Cardiac fibroblast (primary cell): Measurements from ENCODE around the gene TCF12.

Source experiments
- DNase-seq, 2 donors: peaks; one replicate each; pipeline versions ENCODE4 v3.0.0 to v3.0.0-alpha.2; 2010; ENCODE audit warnings: low read depth in 2 of 2
- H3K4me3 ChIP-seq, 2 donors: replicated peaks in 1 of 2; 1 replicate in 1 of 2; 2 replicates in 1 of 2; pipeline ENCODE4 v1.5.1; 2011; ENCODE audit warnings: low read depth in 2 of 2, low read length in 2 of 2, mild to moderate bottlenecking in 2 of 2, moderate library complexity in 1 of 2
- TF ChIP-seq, protein P1 (sequence below): IDR thresholded peaks from one replicate; pipeline ENCODE4 v1.5.1; 2011; ENCODE audit warnings: low read depth, mild to moderate bottlenecking, low read length, inconsistent platforms

Gene TCF12

DNA sequence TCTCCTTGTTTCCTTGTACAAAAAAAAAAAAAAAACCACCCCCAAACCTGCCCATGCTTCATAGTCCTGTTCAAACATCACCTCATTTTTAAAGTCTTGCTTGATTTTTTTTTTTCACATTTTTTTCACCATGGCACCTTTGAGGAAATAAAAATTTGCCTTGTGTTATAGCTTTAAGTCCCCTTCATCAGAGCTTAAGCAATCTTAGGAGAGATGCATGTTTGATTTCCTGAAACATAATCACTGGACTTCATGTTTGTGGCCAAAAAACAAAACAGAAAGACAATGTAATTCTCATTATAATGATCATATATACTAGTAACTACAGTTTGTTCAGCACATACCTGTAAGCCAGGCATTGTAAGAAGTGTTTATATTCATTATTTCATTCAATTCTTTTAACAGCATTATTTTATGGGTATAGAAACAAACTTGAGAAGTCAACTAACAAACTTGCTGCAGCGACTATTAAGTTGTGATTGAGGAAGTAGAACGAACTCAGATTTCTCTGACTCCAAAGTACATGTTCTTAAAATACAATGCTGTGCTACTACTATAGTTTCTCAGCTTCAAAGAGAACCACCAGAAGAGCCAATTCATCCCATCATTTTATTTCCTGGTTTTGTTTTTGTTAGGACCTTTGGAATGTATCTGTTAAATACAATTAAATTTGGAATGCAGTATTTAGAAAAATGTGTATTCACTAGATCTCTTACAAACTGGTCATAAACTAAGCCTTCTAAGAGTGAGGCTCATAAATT is 203.8 kb downstream of the TCF12 start:
- H3K4me3 ChIP-seq, result no peak overlapping the region
- DNase-seq, result no peak
- TF ChIP-seq, protein P1, sequence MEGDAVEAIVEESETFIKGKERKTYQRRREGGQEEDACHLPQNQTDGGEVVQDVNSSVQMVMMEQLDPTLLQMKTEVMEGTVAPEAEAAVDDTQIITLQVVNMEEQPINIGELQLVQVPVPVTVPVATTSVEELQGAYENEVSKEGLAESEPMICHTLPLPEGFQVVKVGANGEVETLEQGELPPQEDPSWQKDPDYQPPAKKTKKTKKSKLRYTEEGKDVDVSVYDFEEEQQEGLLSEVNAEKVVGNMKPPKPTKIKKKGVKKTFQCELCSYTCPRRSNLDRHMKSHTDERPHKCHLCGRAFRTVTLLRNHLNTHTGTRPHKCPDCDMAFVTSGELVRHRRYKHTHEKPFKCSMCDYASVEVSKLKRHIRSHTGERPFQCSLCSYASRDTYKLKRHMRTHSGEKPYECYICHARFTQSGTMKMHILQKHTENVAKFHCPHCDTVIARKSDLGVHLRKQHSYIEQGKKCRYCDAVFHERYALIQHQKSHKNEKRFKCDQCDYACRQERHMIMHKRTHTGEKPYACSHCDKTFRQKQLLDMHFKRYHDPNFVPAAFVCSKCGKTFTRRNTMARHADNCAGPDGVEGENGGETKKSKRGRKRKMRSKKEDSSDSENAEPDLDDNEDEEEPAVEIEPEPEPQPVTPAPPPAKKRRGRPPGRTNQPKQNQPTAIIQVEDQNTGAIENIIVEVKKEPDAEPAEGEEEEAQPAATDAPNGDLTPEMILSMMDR, result no peak

DNA sequence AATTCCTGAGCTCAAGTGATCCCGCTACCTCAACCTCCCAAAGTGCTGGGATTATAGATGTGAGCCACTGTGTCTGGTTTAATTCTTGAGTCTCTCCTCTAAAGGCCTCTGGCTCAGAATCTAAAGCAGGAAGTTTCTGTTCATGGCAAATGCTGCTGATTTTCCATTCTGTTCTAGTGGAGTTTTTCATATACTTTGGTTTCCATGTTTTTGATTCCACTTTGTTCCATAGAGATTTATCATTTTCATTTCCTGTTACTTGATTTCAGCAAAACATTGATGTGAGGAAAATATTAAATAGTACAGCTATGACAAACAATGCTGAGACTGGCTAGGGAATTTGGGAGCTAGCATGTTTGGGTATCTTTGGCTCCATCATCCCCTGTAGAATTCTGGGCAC is 205.6 kb downstream of the TCF12 start:
- TF ChIP-seq, protein P1, result no peak
- no peak for DNase-seq
- no peak overlapping the region for H3K4me3 ChIP-seq

DNA sequence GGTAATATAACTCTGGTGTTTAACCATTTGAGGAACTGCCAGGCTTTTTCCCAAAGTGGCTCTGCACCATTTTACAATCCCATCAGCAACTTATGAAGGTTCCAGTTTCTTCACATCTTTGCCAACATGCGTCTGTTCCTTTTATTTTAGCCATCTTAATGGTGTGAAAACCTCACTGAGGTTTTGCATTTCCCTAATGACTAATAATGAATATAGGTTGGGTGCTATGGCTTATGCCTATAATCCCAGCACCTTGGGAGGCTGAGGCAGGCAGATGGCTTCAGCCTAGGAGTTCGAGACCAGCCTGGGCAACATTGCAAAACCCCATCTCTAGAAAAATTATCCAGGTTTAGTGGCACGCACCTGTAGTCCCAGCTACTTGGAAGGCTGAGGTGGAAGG is 210.6 kb downstream of the TCF12 start:
- no peak for DNase-seq
- TF ChIP-seq, protein P1, result no peak
- H3K4me3 ChIP-seq, result no peak overlapping the region

DNA sequence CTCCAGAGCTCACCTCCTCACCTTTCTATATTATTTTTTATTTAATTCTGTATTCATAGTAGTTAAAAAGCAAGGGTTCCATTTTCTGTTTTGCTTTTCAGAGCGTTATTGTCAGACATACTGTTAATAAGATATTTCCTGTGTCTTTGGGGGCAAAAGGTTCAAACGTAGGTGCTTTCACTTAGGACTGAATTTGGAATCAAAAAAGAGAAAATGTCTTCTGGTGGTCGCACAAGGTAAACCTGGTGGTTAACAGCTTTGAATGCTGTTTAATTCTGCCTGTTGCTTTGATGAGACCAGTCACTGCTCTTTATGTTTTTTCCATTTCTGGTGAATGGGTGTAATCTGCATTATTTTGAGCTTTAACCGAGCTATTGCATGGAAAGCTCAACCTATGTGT is 212.5 kb downstream of the TCF12 start:
- TF ChIP-seq, protein P1, result no peak
- no peak for DNase-seq
- H3K4me3 ChIP-seq, result no peak overlapping the region

DNA sequence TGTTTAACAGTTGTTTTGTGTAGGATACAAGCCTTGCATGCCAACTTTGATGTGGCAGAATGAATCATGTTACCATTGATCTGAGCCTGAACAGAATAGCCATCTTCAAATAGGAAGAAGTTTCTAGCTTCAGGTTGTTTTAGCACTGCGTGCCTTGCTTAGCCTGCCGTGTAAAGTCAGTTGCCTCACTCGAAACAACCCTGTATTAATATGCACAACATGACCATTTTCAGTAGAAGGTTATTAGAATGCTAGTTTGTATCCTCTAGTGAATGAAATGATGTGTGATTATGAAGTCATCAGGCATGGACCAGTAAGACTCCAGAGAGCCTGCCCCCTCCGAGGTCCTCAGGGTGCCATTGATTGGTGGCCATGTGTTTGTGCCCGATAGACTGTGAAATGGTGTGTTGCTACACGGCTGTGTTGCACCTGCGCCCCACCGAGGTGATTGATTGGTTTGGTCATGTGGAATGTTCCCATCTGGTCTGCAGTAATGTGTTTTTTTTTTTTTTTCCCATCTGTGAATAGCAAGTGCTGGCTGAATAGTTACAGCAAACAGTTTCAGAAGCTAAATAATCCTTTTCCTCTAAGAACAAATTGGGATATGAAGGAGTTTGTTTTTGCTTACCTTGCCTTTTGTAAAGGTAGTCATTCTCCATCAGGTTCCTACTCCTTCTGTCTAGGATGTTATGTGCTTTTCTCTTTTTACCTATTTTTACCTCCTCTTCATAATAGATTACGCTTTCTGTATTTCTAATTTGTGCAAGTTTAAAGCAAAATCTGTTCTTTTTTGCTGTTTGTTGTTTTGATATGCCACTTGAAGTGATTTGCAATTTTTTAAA is 214.9 kb downstream of the TCF12 start:
- DNase-seq, result no peak
- H3K4me3 ChIP-seq, result no peak overlapping the region
- TF ChIP-seq, protein P1, result no peak

DNA sequence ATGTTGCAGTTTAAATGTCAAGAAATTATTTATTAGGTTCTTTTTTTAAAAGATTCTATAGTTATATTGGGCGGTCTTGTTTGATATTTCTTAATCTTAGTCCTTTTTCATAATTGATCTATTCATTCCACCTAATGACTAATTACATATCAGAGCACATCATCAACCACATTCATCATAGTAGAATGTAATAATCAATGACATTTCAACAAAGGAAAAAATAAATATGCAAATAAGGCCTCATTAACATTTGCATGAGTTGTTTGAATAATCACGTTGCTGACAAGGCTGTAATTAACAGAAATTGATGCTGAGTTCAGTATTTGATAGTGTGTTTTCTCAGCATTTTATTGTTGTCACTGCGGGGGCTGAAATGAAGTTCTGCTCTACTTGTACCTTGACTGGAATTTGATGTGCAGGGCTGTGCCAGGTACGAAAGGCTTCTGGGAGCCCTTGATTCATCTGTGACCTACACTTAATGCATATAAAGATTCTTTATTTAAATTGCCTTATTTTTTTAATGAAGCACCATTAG is 215.7 kb downstream of the TCF12 start:
- H3K4me3 ChIP-seq, result no peak overlapping the region
- DNase-seq, result no peak
- TF ChIP-seq, protein P1, result no peak
